K562 treated with DMSO at 1 percent for 24 hours (cell line): Measurements from ENCODE around the gene GALP. TPM values are rescaled to one million over a fixed set of nuclear protein-coding genes. Genes with fewer than 3 reads are reported as not detected.

Source experiments
- total RNA-seq: library from RNA; unstranded; fragments of 300-600 nt; gene quantifications from 2 replicates; pipeline ENCODE4 v1.2.3, GENCODE V29; 2022; ENCODE audit warnings: low read depth; ENCODE audit not compliant: insufficient read depth

Gene GALP
- not detected in 2 replicates for total RNA-seq

DNA sequence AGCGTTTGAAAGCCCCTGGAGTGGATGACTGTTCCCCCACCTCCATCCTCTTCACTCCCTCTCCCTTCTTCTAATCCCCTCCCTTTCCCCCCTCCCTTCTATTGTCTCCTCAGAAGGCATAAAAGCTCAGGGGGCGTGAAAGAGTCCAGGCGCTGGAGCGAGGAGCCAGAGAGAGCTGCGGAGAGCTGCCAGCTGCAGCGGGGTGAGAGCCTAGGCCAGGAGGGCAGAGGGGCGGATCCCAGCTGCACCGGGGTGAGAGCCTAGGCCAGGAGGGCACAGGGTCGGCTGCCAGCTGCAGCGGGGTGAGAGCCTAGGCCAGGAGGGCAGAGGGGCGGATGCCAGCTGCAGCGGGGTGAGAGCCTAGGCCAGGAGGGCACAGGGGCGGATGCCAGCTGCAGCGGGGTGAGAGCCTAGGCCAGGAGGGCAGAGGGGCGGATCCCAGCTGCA is at the start of gene GALP:
Gene GALP (plus strand): TSS at position 148 of the 447 bp plus-strand sequence. CDS start 1,101 bp downstream, outside the sequence.

DNA sequence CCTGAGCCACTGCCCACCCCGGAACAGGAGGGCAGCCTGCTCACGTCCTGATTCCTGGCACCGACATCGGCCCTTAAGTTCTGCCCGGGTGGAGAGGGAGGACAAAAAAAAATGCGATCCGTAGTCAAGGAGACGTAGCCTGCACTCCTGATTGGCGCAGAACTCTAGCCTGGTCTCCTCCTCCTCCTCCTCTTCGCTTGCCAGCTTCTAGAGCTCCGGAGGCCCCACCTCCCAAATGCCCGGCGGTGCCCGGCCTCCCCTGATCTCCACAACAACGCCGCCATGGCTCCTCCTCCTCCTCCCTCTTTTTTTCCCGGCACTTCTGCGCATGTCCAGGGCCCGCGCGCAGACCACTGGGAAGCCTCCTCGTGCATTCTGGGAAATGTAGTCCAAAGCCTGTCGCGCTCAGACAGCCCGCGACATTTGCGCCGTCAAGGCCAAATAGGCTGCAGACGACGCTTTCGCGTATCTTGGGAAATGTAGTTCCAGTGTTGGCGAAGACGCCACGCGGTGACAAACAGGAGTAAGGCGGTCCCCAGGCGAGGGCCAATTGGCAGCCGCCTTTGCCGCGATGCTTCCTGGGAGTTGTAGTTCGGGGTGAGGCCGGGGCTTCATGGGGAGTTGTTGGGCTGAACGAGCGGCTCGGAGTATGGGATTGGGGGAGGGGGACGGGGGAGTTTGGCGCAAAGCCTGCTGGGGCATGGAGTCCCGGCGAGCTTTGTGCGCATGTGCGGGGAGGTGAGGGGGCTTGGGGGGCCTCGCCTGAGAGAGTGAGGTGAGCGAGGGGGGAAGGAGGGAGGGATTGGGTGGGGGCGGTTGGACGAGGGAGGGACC is 35.0 kb upstream of the GALP start, which contains the start of gene ZNF444:
Gene ZNF444 (plus strand): TSS at position 705 of the 834 bp plus-strand sequence. CDS start 5,625 bp downstream, outside the sequence.

GRCh38 chr19:56197646-56198045 is 21.8 kb downstream of the GALP start, which contains the start of gene ZSCAN5B:
ZSCAN5B (minus strand) TSS chr19:56197783; CDS start chr19:56193052, 4,731 bp downstream.

GRCh38 chr19:56201973-56202372 is 26.2 kb downstream of the GALP start, which contains the start of gene ZSCAN5C:
ZSCAN5C (plus strand) TSS chr19:56202273; CDS start chr19:56205914, 3,641 bp downstream.

Other genes starting within 250 kb of the GALP start
- not detected in 2 replicates for gene NLRP13, start 243.7 kb upstream of the GALP start, total RNA-seq
- gene NLRP8, start 228.2 kb upstream of the GALP start, total RNA-seq: not detected in 2 replicates
- gene NLRP5, start 189.2 kb upstream of the GALP start, total RNA-seq: 0.32 TPM in 1 of 2 replicates, not detected in the other
- 58.6 and 68.6 TPM in 2 replicates for gene ZNF787, start 54.7 kb upstream of the GALP start, total RNA-seq
- gene ZNF444, start 34.7 kb upstream of the GALP start, total RNA-seq: 48.0 and 48.7 TPM in 2 replicates
- gene ZSCAN5B, start 21.8 kb downstream of the GALP start, total RNA-seq: 0.34 TPM in 1 of 2 replicates, not detected in the other
- gene ZSCAN5C, start 26.3 kb downstream of the GALP start, total RNA-seq: not detected in 2 replicates
- gene EDDM13, start 96.7 kb downstream of the GALP start, total RNA-seq: not detected in 2 replicates
- gene ZSCAN5A, start 138.8 kb downstream of the GALP start, total RNA-seq: 6.4 and 11.1 TPM in 2 replicates
- gene ZNF582, start 217.5 kb downstream of the GALP start, total RNA-seq: 1.3 and 2.1 TPM in 2 replicates
- gene ZNF583, start 228.3 kb downstream of the GALP start, total RNA-seq: 0.78 and 0.86 TPM in 2 replicates